NCI-H1694 (cell line): ENCODE measurements around the gene SIX3.

Experiments used
- DNase-seq: peaks from one replicate; lab custom pipeline; 2025; lab: John Stamatoyannopoulos, UW

SIX3 gene

DNA sequence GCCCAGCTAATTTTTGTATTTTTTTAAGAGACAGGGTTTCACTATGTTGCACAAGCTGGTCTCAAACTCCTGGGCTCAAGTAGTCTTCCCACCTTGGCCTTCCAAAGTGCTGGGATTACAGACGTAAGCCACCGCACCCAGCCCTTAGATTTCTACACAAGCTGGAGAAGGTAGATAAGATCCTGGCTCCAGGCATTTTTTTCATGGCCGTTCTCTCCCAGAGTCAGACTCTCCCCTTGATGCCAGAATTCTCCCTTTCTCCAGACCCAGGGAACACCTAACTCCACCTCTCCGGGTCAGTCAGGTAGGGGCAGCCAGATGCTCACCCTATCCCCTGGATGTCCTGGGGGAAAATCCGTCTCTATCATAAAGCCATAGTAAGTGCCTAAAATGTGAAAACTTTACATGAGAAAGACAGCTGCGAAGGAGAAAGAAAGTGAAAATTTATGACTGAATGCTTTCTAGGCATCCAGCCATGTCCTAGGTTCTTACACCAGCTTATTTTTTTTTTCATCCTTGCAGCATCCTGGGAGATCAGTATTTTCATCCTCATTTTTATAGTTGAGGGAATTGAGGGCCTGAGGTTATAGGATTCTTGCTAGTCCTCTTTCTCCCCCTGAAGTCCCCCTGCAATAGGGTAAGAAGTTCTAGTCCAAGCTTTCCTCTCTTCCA, 16.3 kb downstream of the SIX3 start:
- no peak for DNase-seq

DNA sequence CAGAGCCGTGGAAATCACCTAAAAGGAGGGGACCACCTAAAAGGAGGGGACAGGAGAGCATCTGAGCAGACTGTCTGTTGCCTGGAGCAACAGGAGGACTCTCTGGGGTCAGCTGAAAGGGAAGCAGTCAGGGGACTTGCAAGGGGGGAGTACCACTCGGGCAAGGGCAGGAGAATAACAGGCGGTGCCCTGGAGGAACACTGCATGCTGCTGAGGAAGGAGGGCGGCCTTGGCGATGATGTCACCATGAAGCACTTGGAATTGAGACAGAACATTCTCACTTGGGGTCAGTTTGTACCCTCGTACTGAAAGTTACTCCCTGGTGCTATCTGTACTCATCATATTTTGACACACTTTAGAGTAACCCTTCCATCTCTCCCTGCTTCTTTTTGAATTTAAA, 18.4 kb downstream of the SIX3 start:
- no peak for DNase-seq

DNA sequence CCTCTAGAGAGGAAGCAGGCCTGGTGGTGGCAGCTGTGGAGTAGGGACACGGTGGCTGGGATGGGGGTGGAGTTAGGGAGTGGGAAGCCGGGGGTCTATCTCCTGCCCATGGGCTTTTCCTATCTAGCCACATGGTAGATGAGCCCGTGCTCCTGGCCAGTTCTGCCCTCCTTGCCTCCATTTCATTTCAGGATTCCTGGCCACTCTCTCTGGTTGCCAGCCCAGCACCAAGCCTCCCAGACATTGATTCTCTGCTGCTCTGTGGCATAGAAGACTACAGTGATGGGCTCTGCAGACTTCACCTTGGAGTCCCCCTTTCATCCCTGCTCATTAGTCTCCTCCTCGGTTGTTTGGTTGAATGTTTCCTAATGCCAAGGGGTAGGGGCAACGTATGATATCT, 19.4 kb downstream of the SIX3 start:
- DNase-seq: no peak

DNA sequence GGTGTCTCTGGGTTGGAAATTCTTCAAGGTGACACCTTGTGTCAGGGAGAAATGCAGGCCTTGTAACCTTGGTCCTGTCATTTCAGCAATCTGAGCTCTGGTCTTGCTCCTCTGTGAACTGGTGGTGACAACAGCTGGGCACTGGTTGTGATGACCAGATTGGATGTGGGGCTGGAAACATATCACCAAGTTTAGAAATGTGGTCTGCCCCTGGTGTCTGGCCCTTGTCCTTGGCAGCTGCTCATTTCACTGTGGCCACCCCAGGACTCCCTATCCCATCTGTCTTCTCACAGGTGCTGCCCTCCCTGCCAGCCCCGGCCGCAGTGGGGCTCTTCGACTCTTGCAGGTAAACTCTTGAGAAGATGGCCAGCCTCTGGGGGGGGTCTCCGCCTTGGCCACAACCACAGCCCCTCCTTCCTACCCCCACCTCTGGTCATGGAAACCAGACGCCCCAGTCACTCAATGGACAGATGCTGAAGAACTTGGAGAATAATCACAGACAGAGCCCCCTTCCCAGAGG, 20.7 kb downstream of the SIX3 start:
- DNase-seq: no peak

DNA sequence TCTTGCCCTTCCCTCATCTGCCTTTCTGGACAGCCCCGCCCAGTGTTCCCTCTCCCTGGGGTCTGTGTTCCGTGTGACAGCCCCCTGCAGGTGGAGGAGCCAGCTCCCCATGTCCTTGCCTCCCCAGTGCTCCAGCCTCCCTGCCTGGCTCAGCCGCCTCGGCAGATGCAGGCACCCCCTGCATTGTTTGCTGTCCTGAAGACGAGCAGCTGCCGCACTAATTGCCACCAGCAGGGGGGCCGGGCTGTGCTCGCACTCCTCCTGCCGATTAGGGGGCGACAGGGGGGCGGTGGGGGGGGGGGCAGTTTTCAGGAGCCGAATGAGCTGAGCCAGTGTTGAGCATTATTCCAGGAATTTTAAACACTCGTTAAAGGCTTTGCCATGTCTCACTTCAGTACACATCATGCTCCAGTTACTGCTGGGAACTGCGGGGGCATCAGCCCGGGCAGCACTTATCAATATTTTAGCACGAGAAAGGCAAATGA, 23.3 kb downstream of the SIX3 start:
- DNase-seq: peak; percentile 90

DNA sequence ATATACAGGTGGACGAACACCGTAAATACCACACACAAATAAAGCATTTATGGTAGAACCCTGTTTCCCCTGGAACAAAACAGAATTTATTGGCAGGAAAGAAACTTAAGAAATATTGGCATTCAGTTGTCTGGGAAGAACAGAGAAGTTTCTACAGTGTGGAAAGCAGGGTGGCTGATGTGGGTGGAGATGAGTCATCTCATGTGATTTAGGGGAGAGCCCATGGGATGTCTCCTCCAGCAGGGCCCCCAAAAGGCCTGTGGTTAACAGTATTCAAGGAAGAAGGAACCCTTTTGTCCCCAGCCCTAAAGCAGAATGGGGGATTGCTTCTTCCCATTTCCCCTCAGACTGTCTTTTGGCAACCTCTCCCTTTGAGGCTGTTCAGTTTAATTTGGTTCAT, 24.2 kb downstream of the SIX3 start:
- DNase-seq: no peak

DNA sequence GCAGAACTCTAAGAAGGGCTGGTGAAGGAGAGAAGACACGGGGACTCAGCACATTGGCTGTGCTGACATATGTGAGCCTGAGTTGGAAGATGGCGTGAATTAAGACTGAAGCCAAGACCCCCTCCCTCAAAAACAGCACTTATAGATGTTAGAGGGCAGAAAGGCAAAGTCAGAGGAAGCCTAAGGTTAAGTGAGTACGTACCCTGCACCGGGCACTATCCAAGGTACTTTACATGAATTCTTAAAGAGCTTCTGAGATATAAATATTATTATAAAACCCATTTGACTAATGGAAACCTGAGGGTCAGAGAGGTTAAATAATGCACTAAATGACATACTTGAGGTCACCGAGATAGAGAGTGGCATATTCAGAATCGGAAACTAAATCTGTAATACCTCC, 25.6 kb downstream of the SIX3 start:
- no peak for DNase-seq

DNA sequence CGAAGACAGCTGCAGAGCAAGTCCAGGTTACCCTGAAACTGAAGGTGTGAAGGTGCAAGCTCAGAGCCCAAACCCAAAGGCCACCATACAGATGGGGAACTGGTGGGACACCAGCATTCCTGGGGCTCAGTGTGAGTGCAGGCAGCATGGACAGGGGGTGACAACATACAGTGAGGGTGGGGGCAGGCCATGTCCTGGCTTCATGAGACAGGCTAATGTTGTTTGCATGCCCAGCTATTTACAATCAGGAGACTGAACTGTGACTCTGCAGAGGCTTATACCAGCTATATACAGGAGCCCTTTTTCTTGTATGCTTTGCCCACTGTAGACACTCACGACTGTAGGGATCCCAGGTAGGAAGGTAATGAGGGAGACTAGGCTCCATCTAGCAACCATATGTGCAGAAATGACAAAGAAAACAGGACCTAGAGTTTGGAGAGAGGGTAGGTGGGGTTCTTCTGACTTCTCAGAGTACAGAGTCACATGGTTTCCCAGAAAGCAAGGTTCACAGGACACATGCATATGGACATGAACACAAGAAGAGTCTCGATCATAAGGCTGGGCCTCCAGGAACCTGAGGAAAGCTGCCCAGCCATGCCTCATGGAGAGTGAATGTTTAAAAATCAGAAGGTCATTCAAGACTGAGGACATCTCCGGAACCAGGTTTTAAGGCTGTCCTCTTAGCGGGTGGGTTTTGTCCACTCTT, 26.4 kb downstream of the SIX3 start:
- no peak for DNase-seq

DNA sequence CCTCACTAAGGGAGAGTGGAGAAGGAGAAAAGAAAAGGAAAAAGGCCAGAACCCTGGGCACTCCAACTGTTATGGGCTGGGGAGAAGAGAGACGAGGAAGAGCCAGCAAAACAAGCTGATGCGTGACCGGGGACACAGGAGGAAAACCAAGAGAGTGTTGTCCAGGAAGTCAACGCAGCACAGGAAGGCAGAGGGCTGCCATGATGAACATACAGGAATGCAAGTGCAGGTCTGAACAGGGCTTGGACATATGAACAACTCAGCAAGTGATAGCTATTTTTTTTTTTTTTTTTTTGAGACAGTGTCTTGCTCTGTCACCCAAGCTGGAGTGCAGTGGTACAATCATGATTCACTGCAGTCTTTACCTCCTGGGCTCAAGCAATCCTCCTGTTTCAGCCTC, 28.4 kb downstream of the SIX3 start:
- DNase-seq: no peak

DNA sequence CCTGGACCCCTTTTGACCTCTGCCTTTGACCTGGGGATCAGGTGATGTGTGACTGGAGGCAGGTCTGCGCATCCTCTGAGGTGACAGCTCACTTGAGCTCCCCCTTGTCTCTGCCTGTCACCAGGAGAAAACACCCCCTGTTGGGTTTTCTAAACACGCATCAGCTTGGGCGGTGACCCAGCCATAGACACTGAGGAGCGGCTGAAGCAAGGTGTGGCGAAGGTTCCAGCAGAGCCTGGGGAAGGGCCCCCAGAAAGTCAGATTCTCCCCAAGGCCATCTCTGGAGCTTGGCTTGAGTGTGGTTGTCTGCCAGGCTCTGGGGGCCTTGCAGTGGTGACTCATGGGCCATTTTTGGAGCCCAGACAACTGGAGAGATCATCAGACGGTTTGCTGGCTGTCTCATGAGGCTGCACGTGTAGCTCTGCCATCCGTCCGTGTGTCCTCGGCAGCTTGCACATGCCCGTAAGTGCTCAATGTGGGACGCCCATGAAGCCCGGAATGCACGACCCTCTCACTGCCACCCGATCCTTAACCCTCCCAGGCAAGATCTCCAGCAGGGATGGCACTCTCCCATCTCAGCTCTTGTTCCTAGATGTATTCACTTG, 29.4 kb downstream of the SIX3 start:
- DNase-seq: no peak

DNA sequence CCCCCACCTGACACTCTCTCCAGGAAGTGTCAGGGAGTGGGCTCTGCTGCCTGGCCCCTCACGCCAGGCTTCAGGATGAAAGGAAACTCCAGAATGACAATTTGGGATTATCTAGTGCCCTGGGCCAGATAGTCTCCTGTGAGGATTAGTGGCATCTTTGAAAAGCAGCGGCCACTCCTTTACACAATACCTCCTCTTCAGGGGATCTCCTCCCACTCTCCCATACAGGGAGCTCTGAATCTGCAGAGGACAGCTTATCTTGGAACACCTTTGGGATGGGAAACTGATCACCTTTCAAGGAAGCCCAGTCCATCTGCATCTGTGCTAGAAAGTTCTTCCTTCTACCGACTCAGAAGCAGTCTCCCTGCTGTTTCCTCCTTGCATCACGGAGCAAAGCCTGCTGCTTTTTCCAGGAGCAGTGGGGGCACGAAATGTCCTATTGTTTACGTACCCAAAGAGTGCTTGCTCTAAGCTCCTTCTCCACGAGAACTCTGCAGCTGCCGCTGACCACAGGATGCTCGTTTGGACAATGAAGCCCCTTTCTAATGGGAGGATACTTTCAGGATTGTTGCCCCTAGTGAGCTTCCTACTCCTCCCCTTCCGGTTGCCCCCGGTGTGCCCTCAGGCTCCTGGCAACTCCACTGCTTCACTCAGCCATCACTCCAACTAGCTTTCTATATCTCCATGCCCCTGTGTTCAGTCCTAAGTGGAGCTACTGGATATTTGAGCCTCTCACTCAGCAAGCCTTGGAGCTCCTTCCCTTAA, 31.5 kb downstream of the SIX3 start:
- DNase-seq: no peak

DNA sequence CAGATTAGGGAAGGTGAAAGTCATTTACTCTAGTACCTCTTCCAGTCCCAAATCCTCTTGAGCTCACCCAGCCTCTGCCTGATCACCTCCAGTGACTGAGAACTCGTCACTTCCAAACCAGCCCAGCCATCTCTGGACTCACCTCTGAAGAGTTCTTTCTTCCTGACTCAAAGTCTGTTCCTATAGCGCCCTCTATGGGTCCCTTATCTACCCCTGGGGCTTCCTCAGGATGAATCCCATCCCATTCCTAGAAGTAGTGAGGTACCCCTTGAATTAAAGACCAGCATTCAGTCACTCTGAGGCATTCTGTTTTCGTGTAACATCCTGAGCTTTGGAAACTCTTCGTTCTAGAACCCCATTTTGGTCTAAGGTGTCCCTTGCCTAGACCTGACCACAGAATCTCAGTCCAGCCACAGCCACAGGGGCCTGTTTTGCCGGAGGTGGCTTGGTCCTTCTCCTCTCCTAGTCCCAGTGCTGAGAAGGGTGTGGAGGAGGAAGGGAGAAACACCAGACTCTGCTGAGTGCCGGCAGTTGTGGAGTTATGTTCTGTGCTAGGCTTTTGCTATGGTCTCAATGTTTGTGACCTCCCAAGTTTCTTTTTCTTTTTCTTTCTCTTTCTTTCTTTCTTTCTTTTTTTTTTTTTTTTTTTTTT, 32.7 kb downstream of the SIX3 start:
- DNase-seq: peak; percentile 85

DNA sequence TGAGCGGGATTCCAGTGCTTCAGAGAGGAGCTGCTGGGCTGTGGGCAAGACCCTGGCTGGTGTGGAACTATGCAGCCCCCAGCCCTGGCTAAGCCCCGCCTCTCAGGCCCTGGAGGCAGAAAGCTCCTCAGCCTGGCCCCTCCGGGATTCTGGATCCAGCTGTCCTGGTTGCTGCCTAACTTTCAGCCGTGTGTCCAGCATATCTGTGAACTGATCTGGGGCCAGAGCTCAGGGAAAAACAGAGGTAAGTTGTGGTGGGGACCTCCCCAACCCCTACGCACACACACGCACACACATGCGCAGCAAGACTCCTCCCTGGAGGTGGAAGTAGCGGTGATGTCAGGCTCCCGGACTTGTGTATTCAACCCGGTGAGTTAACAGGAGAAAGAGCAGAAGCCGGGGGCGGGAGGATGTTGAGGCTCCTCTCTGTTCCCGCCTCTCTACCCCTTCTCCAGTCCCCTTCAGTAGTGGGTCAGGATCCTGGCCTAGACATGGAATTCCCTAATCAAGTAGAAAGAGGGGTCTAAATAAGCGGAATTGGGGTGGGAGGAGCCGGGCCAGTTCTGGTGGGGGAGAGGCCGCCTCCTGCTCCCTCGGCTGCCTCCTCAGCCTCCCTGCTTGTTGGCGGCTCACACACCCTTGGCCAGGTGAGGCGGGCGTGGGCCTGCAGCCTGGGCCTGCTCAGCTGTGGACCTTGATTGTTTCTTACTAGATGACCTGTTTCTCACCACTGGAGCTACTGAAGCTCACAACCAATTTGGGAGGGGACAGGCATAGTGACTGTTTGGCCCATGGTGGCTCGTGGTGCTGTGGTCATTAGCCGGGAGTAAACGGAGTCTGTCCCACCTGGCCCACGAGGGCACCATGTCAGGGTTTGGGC, 34.3 kb downstream of the SIX3 start:
- DNase-seq: no peak

DNA sequence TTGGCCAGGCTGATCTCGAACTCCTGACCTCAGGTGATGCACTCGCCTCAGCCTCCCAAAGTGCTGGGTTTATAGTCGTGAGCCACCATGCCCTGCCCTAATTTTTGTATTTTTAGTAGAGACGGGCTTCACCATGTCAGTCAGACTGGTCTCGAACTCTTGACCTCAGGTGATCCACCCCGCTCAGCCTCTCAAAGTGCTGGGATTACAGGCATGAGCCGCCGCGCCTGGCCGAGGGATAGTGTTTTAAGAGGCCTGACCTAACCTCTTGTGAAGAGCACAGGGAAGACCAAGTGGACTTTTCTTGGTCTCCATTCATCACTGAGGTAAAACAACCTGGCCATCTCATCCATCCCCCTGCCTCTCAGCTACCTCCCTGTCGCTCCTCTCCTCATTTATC, 38.1 kb downstream of the SIX3 start:
- no peak for DNase-seq

DNA sequence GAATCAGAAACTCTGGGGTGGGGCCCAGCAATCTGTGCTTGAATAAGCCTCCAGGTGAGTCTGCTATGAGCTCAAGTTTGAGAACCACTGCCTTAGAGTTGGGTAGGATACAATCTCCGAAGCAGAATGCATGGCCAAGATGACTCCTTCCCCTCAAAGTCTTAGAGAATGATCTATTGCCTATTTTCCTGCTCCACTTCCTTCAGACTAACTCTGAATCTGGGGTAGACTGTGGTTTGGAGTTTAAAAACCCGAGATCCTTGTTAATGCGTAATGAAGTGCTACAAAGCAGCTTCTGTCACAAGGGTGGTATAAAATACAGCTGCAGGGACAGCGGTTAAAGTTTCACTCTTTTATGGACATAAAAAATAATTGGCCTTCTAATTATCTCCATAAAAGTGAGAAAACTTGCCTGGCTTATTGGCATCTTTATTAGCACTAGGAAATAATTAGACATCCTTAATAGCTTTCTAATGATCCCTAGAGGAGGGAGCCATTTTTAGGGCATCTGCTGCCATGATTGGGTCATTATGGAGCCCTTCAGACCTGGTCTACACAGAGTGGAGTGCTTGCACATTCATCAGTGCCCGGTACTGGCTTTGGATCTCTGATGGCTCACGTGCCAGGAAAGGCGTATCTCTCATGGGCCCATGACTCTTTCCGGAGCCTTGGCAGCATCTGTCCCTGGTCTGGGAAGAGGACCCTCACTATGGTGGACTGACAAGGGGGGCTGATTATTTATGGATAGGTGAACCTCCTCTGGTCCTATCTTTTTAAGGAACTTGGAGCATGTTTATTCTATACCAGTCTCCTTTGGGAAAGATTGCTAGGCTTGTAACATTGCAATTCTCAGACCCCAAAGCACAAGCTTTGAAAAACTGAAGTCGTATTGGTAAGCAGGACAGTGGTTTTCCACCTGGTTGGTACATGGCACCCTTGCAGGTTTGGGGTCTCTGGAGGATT, 39.5 kb downstream of the SIX3 start:
- DNase-seq: no peak

DNA sequence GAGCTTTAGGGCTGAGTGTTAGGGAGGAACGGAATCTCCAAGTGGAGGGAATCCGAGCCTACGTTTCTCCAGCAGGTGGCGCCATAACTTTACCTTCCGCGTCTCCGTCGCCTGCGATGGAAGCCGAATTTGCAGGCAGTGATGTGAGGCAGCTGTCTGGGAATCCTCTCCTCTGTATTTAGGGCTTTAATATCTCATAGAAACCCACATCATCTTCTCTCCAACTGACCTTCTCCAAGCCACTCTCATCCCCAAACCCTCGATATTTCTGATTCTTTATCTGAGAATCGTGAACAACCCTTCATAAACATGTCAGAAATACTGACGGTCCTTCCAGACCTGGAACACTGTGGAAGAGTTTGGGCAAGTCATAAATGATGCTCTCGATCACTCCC, 40.2 kb downstream of the SIX3 start:
- peak; percentile 78 for DNase-seq

DNA sequence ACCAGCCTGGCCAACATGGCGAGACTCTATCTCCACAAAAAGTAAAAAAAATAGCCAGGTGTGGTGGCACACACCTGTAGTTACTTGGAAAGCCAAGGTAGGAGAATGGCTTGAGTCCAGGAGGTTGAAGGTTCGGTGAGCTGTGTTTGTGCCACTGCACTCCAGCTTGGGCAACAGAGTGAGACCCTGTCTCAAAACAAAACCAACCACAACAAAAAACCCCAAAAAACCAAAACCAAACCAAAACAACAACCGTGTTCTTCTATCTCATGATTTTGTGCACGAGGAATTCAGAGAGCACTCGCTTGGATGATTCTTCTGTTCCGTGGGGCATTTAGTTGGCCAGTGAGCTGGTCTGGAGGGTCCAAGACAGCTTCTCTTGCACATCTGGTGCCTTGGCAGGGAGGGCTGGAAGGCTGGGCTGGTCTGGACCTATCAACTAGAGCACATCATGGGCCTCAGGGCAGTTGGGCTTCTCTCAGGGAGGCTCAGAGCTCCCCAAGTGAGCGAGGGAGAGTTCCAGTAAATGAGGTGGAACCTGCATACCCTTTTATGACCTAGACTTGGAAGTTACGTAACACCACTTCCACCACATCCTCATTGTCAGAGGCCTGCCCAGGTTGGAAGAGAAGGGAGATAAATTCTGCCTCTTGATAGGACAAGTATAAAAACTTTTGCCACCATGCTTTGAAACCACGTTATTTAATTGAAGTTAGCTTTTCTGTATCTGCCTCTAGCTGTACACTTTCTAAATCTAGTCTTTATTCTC, 42.5 kb downstream of the SIX3 start:
- no peak for DNase-seq

DNA sequence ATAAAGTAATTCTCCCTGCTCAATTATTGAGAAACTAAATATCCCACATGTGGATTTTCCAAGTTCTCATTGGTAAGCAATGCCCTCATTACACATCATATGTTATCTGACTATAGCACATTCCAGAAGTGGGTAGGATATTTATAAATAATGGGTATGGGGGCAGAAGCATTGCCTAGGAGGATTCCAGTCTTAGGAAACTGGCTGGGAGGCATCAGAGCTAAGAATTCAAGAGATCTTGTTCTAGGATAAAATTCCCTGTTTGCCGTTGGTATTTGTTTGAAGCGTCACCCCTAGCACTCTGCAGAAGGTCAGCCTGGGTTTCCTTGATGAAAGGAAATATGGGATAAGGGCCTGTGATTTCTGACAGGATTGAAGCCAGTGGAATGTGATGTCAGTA, 47.7 kb downstream of the SIX3 start:
- DNase-seq: no peak

DNA sequence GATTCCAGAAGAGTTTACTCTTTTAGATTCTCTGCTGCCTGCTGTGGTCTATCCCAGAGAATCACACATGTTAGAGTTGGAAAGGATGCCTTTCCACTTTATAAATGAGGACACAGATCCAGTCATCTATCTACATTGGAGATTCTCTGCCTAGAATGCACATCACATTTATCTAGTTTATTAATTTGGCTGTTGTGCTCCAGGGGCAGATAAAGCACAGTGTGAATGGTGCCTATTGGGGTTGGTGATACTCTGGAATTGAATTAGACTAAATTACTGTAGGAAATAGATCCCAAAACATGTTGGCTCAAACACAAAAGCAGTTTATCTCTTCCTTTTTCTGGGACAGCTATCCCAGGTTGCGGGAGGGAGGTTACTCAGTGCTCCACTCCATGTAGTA, 52.9 kb downstream of the SIX3 start:
- DNase-seq: no peak
